ENCODE data around the gene OR13A1. TPM values are rescaled to one million over a fixed set of nuclear protein-coding genes. Genes with fewer than 3 reads are reported as not detected.
A peak's percentile ranks its signal among the peaks of the same experiment; 100 is the strongest.
"Not testable (repeated sequence)": the region's sequence is repeated elsewhere in the genome, so short reads cannot be mapped to it uniquely, and the experiment has no call there.

The OR13A1 gene, protein sequence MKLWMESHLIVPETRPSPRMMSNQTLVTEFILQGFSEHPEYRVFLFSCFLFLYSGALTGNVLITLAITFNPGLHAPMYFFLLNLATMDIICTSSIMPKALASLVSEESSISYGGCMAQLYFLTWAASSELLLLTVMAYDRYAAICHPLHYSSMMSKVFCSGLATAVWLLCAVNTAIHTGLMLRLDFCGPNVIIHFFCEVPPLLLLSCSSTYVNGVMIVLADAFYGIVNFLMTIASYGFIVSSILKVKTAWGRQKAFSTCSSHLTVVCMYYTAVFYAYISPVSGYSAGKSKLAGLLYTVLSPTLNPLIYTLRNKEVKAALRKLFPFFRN
- total RNA-seq: not detected

DNA sequence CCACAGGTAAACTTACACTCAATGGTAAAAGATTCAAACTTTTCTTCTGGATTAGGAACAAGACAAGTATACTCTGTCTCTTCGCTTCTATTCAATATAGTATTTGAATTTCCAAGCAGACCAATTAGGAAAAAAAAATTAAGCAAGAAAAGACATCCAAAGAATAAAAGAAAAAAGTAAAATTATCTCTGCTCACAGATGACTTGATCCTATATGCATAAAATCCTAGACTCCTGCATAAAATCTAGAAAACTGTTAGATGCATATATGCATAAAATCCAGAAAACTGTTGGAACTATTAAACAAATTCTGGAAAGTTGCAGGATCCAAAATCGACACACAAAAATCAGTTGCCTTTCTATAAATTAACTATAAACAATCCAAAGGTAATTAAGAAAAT is at the start of gene OR13A1:
Gene OR13A1 (minus strand): TSS at position 101 of the 400 bp plus-strand sequence. CDS start 11,186 bp downstream, outside the sequence.
- H3K4me3 Mint-ChIP-seq: no peak within 1 kb of the TSS
- H3K4me1 Mint-ChIP-seq (ENCODE audit: low read depth): no peaks in the 10 kb centered on the region
- ATAC-seq (replicated peaks in 1 of 2): no peak
- no peak for DNase-seq
- H3K27me3 Mint-ChIP-seq (ENCODE audit: low read depth): no peaks in the 10 kb centered on the region
- peaks cover 4 to 7% of the 10 kb centered on the region in 2 donors for H3K36me3 Mint-ChIP-seq (ENCODE audit: insufficient read depth in 2 of 2)
- H3K27ac Mint-ChIP-seq: no peak within 1 kb of the TSS
- H3K9me3 Mint-ChIP-seq: peaks cover 10% of the 10 kb centered on the region in 2 donors

DNA sequence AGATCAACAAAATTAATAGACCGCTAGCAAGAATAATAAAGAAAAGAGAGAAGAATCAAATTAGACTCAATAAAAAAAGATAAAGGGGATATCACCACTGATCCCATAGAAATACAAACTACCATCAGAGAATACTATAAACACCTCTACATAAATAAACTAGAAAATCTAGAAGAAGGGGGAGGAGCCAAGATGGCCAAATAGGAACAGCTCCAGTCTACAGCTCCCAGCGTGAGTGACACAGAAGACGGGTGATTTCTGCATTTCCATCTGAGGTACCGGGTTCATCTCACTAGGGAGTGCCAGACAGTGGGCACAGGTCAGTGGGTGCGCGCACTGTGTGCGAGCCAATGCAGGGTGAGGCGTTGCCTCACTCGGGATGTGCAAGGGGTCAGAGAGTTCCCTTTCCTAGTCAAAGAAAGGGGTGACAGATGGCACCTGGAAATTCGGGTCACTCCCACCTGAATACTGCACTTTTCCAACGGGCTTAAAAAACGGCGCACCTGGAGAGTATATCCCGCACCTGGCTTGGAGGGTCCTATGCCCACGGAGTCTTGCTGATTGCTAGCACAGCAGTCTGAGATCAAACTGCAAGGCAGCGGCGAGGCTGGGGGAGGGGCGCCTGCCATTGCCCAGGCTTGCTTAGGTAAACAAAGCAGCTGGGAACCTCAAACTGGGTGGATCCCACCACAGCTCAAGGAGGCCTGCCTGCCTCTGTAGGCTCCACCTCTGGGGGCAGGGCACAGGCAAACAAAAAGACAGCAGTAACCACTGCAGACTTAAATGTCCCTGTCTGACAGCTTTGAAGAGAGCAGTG is 46.8 kb upstream of the OR13A1 start:
- not testable (repeated sequence) for DNase-seq; H3K4me3 Mint-ChIP-seq; H3K27ac Mint-ChIP-seq; H3K36me3 Mint-ChIP-seq (ENCODE audit: insufficient read depth in 2 of 2); ATAC-seq (replicated peaks in 1 of 2); H3K9me3 Mint-ChIP-seq
- peaks cover 12% of the 10 kb centered on the region for H3K27me3 Mint-ChIP-seq (ENCODE audit: low read depth)
- H3K4me1 Mint-ChIP-seq (ENCODE audit: low read depth): peaks cover 16% of the 10 kb centered on the region

DNA sequence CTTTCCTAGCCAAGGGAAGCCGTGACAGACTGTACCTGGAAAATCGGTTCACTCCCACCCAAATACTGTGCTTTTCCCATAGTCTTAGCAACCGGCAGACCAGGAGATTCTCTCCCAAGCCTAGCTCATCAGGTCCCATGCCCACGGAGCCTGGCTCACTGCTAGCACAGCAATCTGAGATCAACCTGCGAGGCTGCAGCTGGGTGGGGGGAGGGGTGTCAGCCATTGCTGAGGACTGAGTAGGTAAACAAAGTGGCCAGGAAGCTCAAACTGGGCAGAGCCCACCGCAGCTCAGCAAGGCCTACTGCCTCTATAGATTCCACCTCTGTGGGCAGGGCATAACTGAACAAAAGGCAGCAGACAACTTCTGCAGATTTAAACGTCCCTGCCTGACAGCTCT is 43.6 kb upstream of the OR13A1 start:
- not testable (repeated sequence) for ATAC-seq (replicated peaks in 1 of 2); H3K4me3 Mint-ChIP-seq; H3K27ac Mint-ChIP-seq; DNase-seq; H3K36me3 Mint-ChIP-seq (ENCODE audit: insufficient read depth in 2 of 2); H3K9me3 Mint-ChIP-seq
- H3K27me3 Mint-ChIP-seq (ENCODE audit: low read depth): peaks cover 12% of the 10 kb centered on the region
- H3K4me1 Mint-ChIP-seq (ENCODE audit: low read depth): peaks cover 37% of the 10 kb centered on the region

DNA sequence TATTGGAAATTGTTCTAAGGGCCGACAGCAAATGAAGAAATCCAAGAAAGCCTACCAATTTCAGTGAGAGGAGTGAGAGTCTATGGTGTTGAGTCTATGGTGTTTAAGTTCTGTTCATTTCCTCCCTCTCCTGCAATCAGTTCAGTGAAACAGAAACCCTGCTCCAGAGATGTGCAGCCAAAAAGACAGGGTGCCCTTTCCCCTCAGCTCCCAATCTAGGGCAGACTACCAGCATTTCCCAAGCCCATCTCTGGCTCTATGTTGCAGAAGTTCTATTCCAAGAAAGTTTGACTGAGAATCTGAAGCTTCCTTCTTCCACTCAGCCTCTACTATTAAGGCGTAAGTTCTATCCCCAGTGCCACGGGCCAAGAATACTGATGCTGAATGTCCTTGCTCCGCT is 40.1 kb upstream of the OR13A1 start:
- peaks cover 49% of the 10 kb centered on the region for H3K4me1 Mint-ChIP-seq (ENCODE audit: low read depth)
- peaks cover 0 to 2% of the 10 kb centered on the region in 2 donors for H3K36me3 Mint-ChIP-seq (ENCODE audit: insufficient read depth in 2 of 2)
- H3K9me3 Mint-ChIP-seq: no peaks in the 10 kb centered on the region
- no peak overlapping the region for H3K4me3 Mint-ChIP-seq
- DNase-seq (no peak), ATAC-seq (replicated peaks in 1 of 2) (no peak)
- no peak overlapping the region for H3K27ac Mint-ChIP-seq
- peaks cover 13% of the 10 kb centered on the region for H3K27me3 Mint-ChIP-seq (ENCODE audit: low read depth)

DNA sequence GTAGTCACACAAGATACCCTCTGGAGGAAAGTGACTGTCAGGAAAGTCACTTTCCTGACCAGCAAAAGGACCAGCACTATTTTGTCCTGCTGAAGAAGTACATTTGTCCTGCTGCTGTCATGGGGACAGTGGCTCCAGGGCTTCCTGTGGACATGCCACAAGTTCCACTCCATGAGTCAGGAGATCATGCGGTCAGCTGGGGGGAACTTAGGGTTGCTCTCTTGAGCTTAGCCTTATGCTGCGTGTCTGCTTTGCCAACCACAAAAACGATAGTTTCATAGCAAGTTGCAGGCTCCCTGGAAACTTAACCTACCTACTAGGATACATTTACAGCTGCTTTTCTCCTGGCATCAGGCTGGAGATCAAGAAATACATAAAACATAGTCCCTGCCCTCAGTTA is 38.9 kb upstream of the OR13A1 start:
- H3K4me1 Mint-ChIP-seq (ENCODE audit: low read depth): peaks cover 49% of the 10 kb centered on the region
- no peaks in the 10 kb centered on the region for H3K36me3 Mint-ChIP-seq (ENCODE audit: insufficient read depth in 2 of 2)
- no peak for DNase-seq
- H3K27ac Mint-ChIP-seq: no peak overlapping the region
- peaks cover 6% of the 10 kb centered on the region for H3K27me3 Mint-ChIP-seq (ENCODE audit: low read depth)
- no peaks in the 10 kb centered on the region for H3K9me3 Mint-ChIP-seq
- no peak overlapping the region for H3K4me3 Mint-ChIP-seq
- no peak for ATAC-seq (replicated peaks in 1 of 2)

DNA sequence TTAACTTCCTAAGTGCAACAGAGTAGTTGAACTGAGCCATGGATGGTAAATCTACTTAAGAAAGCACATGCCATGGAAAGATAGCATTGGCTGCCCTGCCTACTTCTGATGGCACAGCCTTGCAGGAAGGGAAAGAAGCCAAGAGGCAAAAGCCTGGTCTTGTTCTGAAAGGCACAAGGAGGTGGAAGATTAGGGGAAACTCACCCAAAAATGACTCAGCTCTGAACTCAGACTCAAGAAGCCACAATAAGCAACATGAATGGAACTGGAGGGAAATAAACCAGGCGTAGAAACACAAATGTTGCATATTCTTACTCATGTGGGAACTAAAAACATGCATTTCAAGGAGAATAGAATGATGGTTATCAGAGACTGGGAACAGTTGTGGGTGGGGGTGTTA is 37.8 kb upstream of the OR13A1 start:
- Mint-ChIP-seq H3K4me1 (ENCODE audit: low read depth) (peaks cover 45% of the 10 kb centered on the region), H3K9me3 (peaks cover 2 to 3% of the 10 kb centered on the region in 2 donors), H3K27ac (no peak overlapping the region), H3K4me3 (peak overlapping the region in 1 of 2 donors; percentile 72), H3K36me3 (ENCODE audit: insufficient read depth in 2 of 2) (peaks cover 2 to 4% of the 10 kb centered on the region in 2 donors), H3K27me3 (ENCODE audit: low read depth) (peaks cover 6% of the 10 kb centered on the region)
- DNase-seq (no peak), ATAC-seq (replicated peaks in 1 of 2) (peak; percentile 78 to 82)

DNA sequence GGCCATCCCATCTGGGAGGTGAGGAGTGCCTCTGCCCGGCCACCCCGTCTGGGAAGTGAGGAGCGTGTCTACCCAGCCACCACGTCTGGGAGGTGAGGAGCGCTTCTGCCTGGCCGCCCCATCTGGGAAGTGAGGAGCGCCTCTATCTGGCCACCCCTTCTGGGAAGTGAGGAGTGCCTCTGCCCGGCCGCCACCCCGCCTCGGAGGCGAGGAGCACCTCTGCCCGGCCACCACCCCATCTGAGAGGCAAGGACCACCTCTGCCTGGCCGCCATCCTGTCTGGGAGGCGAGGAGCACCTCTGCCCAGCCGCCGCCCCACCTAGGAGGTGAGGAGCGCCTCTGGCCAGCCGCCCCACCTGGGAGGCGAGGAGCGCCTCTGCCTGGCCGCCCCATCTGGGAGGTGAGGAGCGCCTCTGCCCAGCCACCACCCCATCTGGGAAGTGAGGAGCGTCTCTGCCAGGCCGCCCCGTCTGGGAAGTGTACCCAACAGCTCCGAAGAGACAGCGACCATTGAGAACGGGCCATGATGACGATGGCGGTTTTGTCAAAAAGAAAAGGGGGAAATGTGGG is 32.9 kb upstream of the OR13A1 start:
- not testable (repeated sequence) for H3K36me3 Mint-ChIP-seq (ENCODE audit: insufficient read depth in 2 of 2); H3K27me3 Mint-ChIP-seq (ENCODE audit: low read depth); H3K27ac Mint-ChIP-seq; H3K4me3 Mint-ChIP-seq; H3K9me3 Mint-ChIP-seq; DNase-seq; ATAC-seq (replicated peaks in 1 of 2)
- H3K4me1 Mint-ChIP-seq (ENCODE audit: low read depth): peaks cover 14% of the 10 kb centered on the region

DNA sequence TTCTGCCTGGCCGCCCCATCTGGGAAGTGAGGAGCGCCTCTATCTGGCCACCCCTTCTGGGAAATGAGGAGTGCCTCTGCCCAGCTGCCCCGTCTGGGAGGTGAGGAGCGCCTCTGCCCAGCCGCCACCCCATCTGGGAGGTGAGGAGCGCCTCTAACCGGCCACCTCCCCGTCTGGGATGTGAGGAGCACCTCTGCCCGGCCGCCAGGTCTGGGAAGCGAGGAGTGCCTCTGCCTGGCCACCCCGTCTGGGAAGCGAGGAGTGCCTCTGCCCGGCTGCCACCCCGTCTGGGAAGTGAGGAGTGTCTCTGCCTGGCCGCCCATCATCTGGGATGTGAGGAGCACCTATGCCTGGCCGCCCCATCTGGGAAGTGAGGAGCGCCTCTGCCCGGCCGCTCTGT is 32.1 kb upstream of the OR13A1 start:
- H3K9me3 Mint-ChIP-seq: peaks cover 3 to 10% of the 10 kb centered on the region in 2 donors
- H3K36me3 Mint-ChIP-seq (ENCODE audit: insufficient read depth in 2 of 2); ATAC-seq (replicated peaks in 1 of 2); H3K27me3 Mint-ChIP-seq (ENCODE audit: low read depth); DNase-seq; H3K27ac Mint-ChIP-seq; H3K4me1 Mint-ChIP-seq (ENCODE audit: low read depth); H3K4me3 Mint-ChIP-seq: not testable (repeated sequence)

DNA sequence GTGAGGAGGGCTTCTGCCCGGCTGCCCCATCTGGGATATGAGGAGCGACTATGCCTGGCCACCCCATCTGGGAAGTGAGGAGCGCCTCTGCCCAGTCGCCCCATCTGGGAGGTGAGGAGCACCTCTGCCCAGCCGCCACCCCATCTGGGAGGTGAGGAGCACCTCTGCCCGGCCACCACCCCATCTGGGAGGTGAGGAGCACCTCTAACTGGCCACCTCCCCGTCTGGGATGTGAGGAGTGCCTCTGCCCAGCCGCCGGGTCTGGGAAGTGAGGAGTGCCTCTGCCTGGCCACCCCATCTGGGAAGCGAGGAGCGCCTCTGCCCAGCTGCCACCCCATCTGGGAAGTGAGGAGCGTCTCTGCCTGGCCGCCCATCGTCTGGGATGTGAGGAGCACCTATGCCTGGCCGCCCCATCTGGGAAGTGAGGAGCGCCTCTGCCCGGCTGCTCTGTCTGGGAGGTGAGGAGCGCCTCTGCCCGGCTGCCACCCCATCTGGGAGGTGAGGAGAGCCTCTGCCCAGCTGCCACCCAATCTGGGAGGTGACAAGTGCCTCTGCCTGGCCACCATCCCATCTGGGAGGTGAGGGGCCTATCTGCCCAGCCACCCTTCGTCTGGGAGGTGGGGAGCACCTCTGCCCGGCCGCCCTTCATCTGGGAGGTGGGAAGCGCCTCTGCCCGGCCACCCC is 31.4 kb upstream of the OR13A1 start:
- H3K36me3 Mint-ChIP-seq (ENCODE audit: insufficient read depth in 2 of 2); H3K4me1 Mint-ChIP-seq (ENCODE audit: low read depth); H3K4me3 Mint-ChIP-seq; DNase-seq; H3K27ac Mint-ChIP-seq; ATAC-seq (replicated peaks in 1 of 2); H3K27me3 Mint-ChIP-seq (ENCODE audit: low read depth): not testable (repeated sequence)
- peaks cover 3 to 12% of the 10 kb centered on the region in 2 donors for H3K9me3 Mint-ChIP-seq

DNA sequence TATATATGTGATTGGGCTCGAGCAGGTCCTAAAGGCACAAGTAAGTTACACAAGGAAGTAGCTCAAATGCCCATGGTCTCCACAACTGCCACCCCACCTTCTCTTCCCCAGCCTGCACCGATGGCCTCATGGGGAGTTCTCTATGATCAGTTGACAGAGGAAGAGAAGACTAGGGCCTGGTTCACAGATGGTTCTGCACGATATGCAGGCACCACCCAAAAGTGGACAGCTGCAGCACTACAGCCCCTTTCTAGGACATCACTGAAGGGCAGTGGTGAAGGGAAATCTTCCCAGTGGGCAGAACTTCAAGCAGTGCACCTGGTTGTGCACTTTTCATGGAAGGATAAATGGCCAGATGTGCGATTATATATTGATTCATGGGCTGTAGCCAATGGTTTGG is 25.0 kb upstream of the OR13A1 start:
- H3K9me3 Mint-ChIP-seq: peaks cover 0 to 11% of the 10 kb centered on the region in 2 donors
- H3K27me3 Mint-ChIP-seq (ENCODE audit: low read depth); H3K27ac Mint-ChIP-seq; ATAC-seq (replicated peaks in 1 of 2); H3K4me1 Mint-ChIP-seq (ENCODE audit: low read depth); DNase-seq; H3K4me3 Mint-ChIP-seq; H3K36me3 Mint-ChIP-seq (ENCODE audit: insufficient read depth in 2 of 2): not testable (repeated sequence)

DNA sequence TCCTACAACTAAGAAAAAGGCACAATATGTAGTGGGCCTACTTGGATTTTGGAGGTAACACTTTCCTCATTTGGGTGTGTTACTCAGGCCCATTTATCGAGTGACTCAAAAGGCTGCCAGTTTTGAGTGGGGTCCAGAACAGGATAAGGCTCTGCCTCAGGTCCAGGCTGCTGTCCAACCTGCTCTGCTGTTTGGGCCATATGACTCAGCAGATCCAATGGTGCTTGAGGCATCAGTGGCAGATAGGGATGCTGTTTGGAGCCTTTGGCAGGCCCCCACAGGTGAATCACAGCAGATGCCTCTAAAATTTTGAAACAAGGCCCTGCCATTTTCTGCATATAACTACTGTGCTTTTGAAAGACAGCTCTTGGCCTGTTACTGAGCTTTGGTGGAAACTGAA is 24.5 kb upstream of the OR13A1 start:
- no peak for DNase-seq
- no peak overlapping the region for H3K27ac Mint-ChIP-seq
- no peaks in the 10 kb centered on the region for H3K4me1 Mint-ChIP-seq (ENCODE audit: low read depth)
- peaks cover 2 to 5% of the 10 kb centered on the region in 2 donors for H3K36me3 Mint-ChIP-seq (ENCODE audit: insufficient read depth in 2 of 2)
- no peaks in the 10 kb centered on the region for H3K27me3 Mint-ChIP-seq (ENCODE audit: low read depth)
- no peak overlapping the region for H3K4me3 Mint-ChIP-seq
- H3K9me3 Mint-ChIP-seq: peaks cover 0 to 9% of the 10 kb centered on the region in 2 donors
- ATAC-seq (replicated peaks in 1 of 2): no peak

DNA sequence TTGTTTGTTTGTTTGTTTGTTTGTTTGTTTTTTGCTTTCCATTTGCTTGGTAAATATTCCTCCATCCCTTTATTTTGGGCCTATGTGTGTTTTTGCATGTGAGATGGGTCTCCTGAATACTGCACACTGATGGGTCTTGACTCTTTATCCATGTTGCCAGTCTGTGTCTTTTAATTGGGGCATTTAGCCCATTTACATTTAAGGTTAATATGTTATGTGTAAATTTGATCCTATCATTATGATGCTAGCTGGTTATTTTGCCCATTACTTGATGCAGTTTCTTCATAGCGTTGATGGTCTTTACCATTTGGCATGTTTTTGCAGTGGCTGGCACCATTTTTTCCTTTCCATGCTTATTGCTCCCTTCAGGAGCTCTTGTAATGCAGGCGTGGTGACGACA is 16.4 kb upstream of the OR13A1 start:
- not testable (repeated sequence) for ATAC-seq (replicated peaks in 1 of 2); H3K36me3 Mint-ChIP-seq (ENCODE audit: insufficient read depth in 2 of 2); H3K4me1 Mint-ChIP-seq (ENCODE audit: low read depth); H3K4me3 Mint-ChIP-seq; H3K9me3 Mint-ChIP-seq; DNase-seq; H3K27ac Mint-ChIP-seq
- peaks cover 16% of the 10 kb centered on the region for H3K27me3 Mint-ChIP-seq (ENCODE audit: low read depth)

DNA sequence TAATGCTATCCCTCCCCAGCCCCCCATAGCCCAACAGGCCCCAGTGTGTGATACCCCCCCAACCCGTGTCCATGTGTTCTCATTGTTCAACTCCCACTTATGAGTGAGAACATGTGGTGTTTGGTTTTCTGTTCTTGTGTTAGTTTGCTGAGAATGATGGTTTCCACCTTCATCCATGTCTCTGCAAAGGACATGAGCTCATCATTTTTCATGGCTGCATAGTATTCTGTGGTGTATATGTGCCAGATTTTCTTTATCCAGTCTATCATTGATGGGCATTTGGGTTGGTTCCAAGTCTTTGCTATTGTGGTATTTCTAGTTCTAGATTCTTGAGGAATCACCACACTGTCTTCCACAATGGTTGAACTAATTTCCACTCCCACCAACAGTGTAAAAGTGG is 11.5 kb upstream of the OR13A1 start:
- not testable (repeated sequence) for ATAC-seq (replicated peaks in 1 of 2); DNase-seq; H3K27ac Mint-ChIP-seq; H3K9me3 Mint-ChIP-seq; H3K4me1 Mint-ChIP-seq (ENCODE audit: low read depth); H3K36me3 Mint-ChIP-seq (ENCODE audit: insufficient read depth in 2 of 2); H3K4me3 Mint-ChIP-seq
- peaks cover 14% of the 10 kb centered on the region for H3K27me3 Mint-ChIP-seq (ENCODE audit: low read depth)

Measured in activated T-cell treated with anti-CD3 and anti-CD28 coated beads, Interleukin-2, amount 50 U/mL, for 72 hours (primary cell).